SK-N-SH treated with all-trans-retinoic acid at 6 μM for 48 hours (cell line): Measurements from ENCODE around the gene SLX9.

Experiments used
- ATAC-seq: fragments of 200-7000 bp; cut with Tn5 transposase; 3 replicates; pipeline ENCODE4 v1.9.1; 2020; ENCODE audit warnings: mild to moderate bottlenecking, moderate library complexity
- ARNTL ChIP-seq: fragments of 450-650 bp; formaldehyde crosslinking; IDR thresholded peaks from 2 replicates; pipeline ENCODE4 v1.5.0; 2020; ENCODE audit warnings: low read depth, mild to moderate bottlenecking, moderate library complexity, borderline replicate concordance
- BACH2 ChIP-seq: fragments of 250-450 bp; sonication (Bioruptor Pico); IDR thresholded peaks from 2 replicates; pipeline ENCODE4 v1.9.0; 2021; ENCODE audit warnings: mild to moderate bottlenecking, borderline replicate concordance
- CREB5 ChIP-seq: fragments of 250-450 bp; sonication (Bioruptor Pico); IDR thresholded peaks from 2 replicates; pipeline ENCODE4 v1.5.1; 2020; ENCODE audit warnings: low read depth, mild to moderate bottlenecking, moderate library complexity
- CSDC2 ChIP-seq: fragments of 250-450 bp; sonication (Bioruptor Pico); IDR thresholded peaks from 2 replicates; pipeline ENCODE4 v1.5.0; 2020; ENCODE audit warnings: mild to moderate bottlenecking, moderate library complexity
- CSRNP3 ChIP-seq: fragments of 250-450 bp; sonication (Bioruptor Pico); IDR thresholded peaks from 2 replicates; pipeline ENCODE4 v1.5.1; 2021; ENCODE audit warnings: mild to moderate bottlenecking, moderate library complexity
- ESRRG ChIP-seq: fragments of 250-450 bp; sonication (Bioruptor Pico); IDR thresholded peaks from 2 replicates; pipeline ENCODE4 v1.6.1; 2021; ENCODE audit warnings: mild to moderate bottlenecking
- GLIS3 ChIP-seq: fragments of 250-450 bp; sonication (Bioruptor Pico); IDR thresholded peaks from 2 replicates; pipeline ENCODE4 v1.5.0; 2020; ENCODE audit warnings: mild to moderate bottlenecking, moderate library complexity
- ISL1 ChIP-seq: fragments of 250-450 bp; sonication (Bioruptor Pico); IDR thresholded peaks from 2 replicates; pipeline ENCODE4 v2.1.2; 2022; ENCODE audit warnings: mild to moderate bottlenecking, moderate library complexity
- OSR1 ChIP-seq: fragments of 250-450 bp; sonication (Bioruptor Pico); IDR thresholded peaks from 2 replicates; pipeline ENCODE4 v1.8.0; 2022; ENCODE audit warnings: moderate library complexity, mild to moderate bottlenecking, inconsistent platforms
- PATZ1 ChIP-seq: fragments of 250-450 bp; sonication (Bioruptor Pico); IDR thresholded peaks from 2 replicates; pipeline ENCODE4 v1.8.0; 2020; ENCODE audit warnings: mild to moderate bottlenecking, moderate library complexity, borderline replicate concordance
- POU6F1 ChIP-seq: fragments of 250-450 bp; sonication (Bioruptor Pico); IDR thresholded peaks from 2 replicates; pipeline ENCODE4 v1.8.0; 2021; ENCODE audit warnings: low read depth, mild to moderate bottlenecking, moderate library complexity, borderline replicate concordance
- PPARA ChIP-seq: fragments of 250-450 bp; sonication (Bioruptor Pico); IDR thresholded peaks from 2 replicates; pipeline ENCODE4 v1.5.0; 2020; ENCODE audit warnings: mild to moderate bottlenecking, borderline replicate concordance
- RARB ChIP-seq: fragments of 250-450 bp; sonication (Bioruptor Pico); IDR thresholded peaks from 2 replicates; pipeline ENCODE4 v1.8.0; 2021; ENCODE audit warnings: mild to moderate bottlenecking, moderate library complexity
- TCF4 ChIP-seq: fragments of 250-450 bp; sonication (Bioruptor Pico); IDR thresholded peaks from 2 replicates; pipeline ENCODE4 v1.8.0; 2021; ENCODE audit warnings: mild to moderate bottlenecking, moderate library complexity, borderline replicate concordance
- TOX ChIP-seq: fragments of 250-450 bp; sonication (Bioruptor Pico); IDR thresholded peaks from 2 replicates; pipeline ENCODE4 v1.8.0; 2021; ENCODE audit warnings: mild to moderate bottlenecking, moderate library complexity, borderline replicate concordance
- TSHZ2 ChIP-seq: fragments of 250-450 bp; sonication (Bioruptor Pico); IDR thresholded peaks from 2 replicates; pipeline ENCODE4 v1.5.0; 2020; ENCODE audit warnings: mild to moderate bottlenecking, moderate library complexity
- ZC3H10 ChIP-seq: fragments of 250-450 bp; sonication (Bioruptor Pico); IDR thresholded peaks from 2 replicates; pipeline ENCODE4 v1.5.1; 2021; ENCODE audit warnings: mild to moderate bottlenecking, moderate library complexity
- ZFP3 ChIP-seq: fragments of 250-450 bp; sonication (Bioruptor Pico); IDR thresholded peaks from 2 replicates; pipeline ENCODE4 v1.5.0; 2020; ENCODE audit warnings: mild to moderate bottlenecking, moderate library complexity
- ZFP30 ChIP-seq: fragments of 450-650 bp; formaldehyde crosslinking; IDR thresholded peaks from 2 replicates; pipeline ENCODE4 v1.5.0; 2022; ENCODE audit warnings: mild to moderate bottlenecking, moderate library complexity
- ZNF565 ChIP-seq: fragments of 450-650 bp; formaldehyde crosslinking; conservative IDR thresholded peaks from 2 replicates; pipeline ENCODE4 v1.5.0; 2020; ENCODE audit warnings: low read depth, mild to moderate bottlenecking, moderate library complexity
- ZNF70 ChIP-seq: fragments of 450-650 bp; formaldehyde crosslinking; IDR thresholded peaks from 2 replicates; pipeline ENCODE4 v1.5.0; 2020; ENCODE audit warnings: mild to moderate bottlenecking, moderate library complexity
- ZNF8 ChIP-seq: fragments of 450-650 bp; formaldehyde crosslinking; IDR thresholded peaks from 2 replicates; pipeline ENCODE4 v1.5.0; 2020; ENCODE audit warnings: mild to moderate bottlenecking, moderate library complexity

SLX9 gene

GRCh38 chr21:44995343-44995941 is 55.6 kb downstream of the SLX9 start:
- no peak for TF ChIP-seq POU6F1 (CRISPR knock-in tag)
- TF ChIP-seq ZNF70 (CRISPR knock-in tag), result no peak
- no peak for TF ChIP-seq ISL1 (CRISPR knock-in tag)
- TF ChIP-seq TCF4, result no peak
- TF ChIP-seq ESRRG, result no peak
- TF ChIP-seq OSR1 (CRISPR knock-in tag), result no peak
- no peak for TF ChIP-seq ZFP30 (CRISPR knock-in tag)
- TF ChIP-seq ZNF565 (CRISPR knock-in tag), result no peak
- TF ChIP-seq ZFP3, result no peak
- ATAC-seq, result no peak

GRCh38 chr21:44996096-44996495 is 56.3 kb downstream of the SLX9 start:
- no peak for ATAC-seq
- no peak for TF ChIP-seq ISL1 (CRISPR knock-in tag)
- TF ChIP-seq CSDC2 (CRISPR knock-in tag), result no peak
- no peak for TF ChIP-seq POU6F1 (CRISPR knock-in tag)
- no peak for TF ChIP-seq ARNTL
- TF ChIP-seq ESRRG, result no peak
- no peak for TF ChIP-seq ZFP3
- TF ChIP-seq CSRNP3 (CRISPR knock-in tag), result no peak
- no peak for TF ChIP-seq ZC3H10 (CRISPR knock-in tag)
- no peak for TF ChIP-seq TOX
- no peak for TF ChIP-seq ZNF70 (CRISPR knock-in tag)
- TF ChIP-seq ZNF565 (CRISPR knock-in tag), result no peak
- TF ChIP-seq OSR1 (CRISPR knock-in tag), result no peak
- TF ChIP-seq PPARA (CRISPR knock-in tag), result no peak
- TF ChIP-seq, all 23 proteins: peak for 0

GRCh38 chr21:44996501-44996921 is 56.7 kb downstream of the SLX9 start:
- ATAC-seq, result no peak
- no peak for TF ChIP-seq TOX
- no peak for TF ChIP-seq ZNF70 (CRISPR knock-in tag)
- no peak for TF ChIP-seq ESRRG
- TF ChIP-seq TSHZ2 (CRISPR knock-in tag), result no peak
- TF ChIP-seq CSDC2 (CRISPR knock-in tag), result no peak
- no peak for TF ChIP-seq CREB5 (CRISPR knock-in tag)
- TF ChIP-seq GLIS3 (CRISPR knock-in tag), result no peak
- TF ChIP-seq BACH2 (CRISPR knock-in tag), result no peak
- TF ChIP-seq ISL1 (CRISPR knock-in tag), result no peak
- no peak for TF ChIP-seq OSR1 (CRISPR knock-in tag)
- no peak for TF ChIP-seq ARNTL
- TF ChIP-seq PATZ1 (CRISPR knock-in tag), result no peak
- TF ChIP-seq TCF4, result no peak
- TF ChIP-seq CSRNP3 (CRISPR knock-in tag), result no peak
- no peak for TF ChIP-seq ZNF8 (CRISPR knock-in tag)
- no peak for TF ChIP-seq PPARA (CRISPR knock-in tag)
- TF ChIP-seq ZFP3, result no peak
- no peak for TF ChIP-seq RARB (CRISPR knock-in tag)
- TF ChIP-seq ZFP30 (CRISPR knock-in tag), result no peak
